IgD-negative memory B cell (primary cell): ENCODE results near the gene SMIM29. TPM values are rescaled to one million over a fixed set of nuclear protein-coding genes. Genes with fewer than 3 reads are reported as not detected.
"Not testable (repeated sequence)": the region's sequence is repeated elsewhere in the genome, so short reads cannot be mapped to it uniquely, and the experiment has no call there.

Experiments used
- H3K27ac Mint-ChIP-seq, 3 donors: one replicate each; pipeline ENCODE4 v1.8.0; 2020 to 2022; ENCODE audit warnings: mild to moderate bottlenecking in 3 of 3, mixed read lengths in 3 of 3, moderate library complexity in 1 of 3
- H3K27me3 Mint-ChIP-seq: one replicate; pipeline ENCODE4 v1.8.0; 2021; ENCODE audit warnings: mixed read lengths
- H3K36me3 Mint-ChIP-seq: one replicate; pipeline ENCODE4 v1.8.0; 2020; ENCODE audit warnings: mild to moderate bottlenecking, mixed read lengths
- H3K4me1 Mint-ChIP-seq, 3 donors: one replicate each; pipeline ENCODE4 v1.8.0; 2020 to 2022; ENCODE audit warnings: mixed read lengths in 3 of 3, mild to moderate bottlenecking in 1 of 3
- H3K4me3 Mint-ChIP-seq, 4 donors: one replicate each; pipeline ENCODE4 v1.8.0; 2020 to 2022; ENCODE audit warnings: mild to moderate bottlenecking in 4 of 4, mixed read lengths in 4 of 4, moderate library complexity in 3 of 4
- H3K9me3 Mint-ChIP-seq, 3 donors: one replicate each; pipeline ENCODE4 v1.8.0; 2020 to 2021; ENCODE audit warnings: mixed read lengths in 3 of 3, mild to moderate bottlenecking in 1 of 3
- polyA plus RNA-seq: library from polyadenylated mRNA; unstranded; fragments of 300-500 nt; fragmentation: Illumina TruSeq; gene quantifications from one replicate; pipeline ENCODE4 v1.2.3, GENCODE V29; 2021

Gene SMIM29
- polyA plus RNA-seq, 1 donor from 2014 or later = 66.2 TPM

DNA sequence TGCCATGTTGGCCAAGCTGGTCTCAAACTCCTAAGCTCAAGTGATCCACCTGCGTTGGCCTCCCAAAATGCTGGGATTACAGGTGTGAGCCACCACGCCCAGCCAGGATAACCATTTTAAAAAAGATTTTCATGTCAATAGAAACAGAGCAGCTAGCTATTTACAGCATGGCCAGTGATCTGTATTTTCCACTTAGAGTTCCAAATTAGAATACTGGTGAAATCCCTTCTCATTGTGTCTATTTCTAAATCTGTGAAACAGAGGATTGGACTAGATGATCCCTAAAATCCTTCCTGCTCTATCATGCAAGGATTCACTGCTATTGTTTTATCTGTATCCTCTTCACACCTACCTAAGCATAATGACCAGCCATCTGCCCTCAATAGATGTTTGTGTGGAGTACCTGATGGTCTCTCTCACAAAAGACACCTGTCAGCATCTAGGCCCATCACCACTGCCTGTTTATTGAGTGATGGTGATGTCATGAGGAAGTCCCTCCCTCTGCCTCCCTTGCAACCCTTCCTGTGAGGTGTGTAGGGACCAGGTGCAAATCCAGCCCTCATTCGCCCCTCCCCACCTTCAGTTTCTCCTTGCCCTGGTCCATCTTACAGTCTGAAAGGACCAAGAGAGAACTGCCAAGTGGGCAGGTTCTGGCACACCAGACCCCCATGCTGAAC is 26.5 kb upstream of the SMIM29 start:
- Mint-ChIP-seq H3K27ac (peak overlapping the region in 1 of 3 donors; percentile 88), H3K36me3 (peaks cover 2% of the 10 kb centered on the region), H3K27me3 (no peaks in the 10 kb centered on the region), H3K4me3 (no peak overlapping the region), H3K9me3 (no peaks in the 10 kb centered on the region), H3K4me1 (peaks cover 4 to 14% (median 6%) of the 10 kb centered on the region in 3 donors)

DNA sequence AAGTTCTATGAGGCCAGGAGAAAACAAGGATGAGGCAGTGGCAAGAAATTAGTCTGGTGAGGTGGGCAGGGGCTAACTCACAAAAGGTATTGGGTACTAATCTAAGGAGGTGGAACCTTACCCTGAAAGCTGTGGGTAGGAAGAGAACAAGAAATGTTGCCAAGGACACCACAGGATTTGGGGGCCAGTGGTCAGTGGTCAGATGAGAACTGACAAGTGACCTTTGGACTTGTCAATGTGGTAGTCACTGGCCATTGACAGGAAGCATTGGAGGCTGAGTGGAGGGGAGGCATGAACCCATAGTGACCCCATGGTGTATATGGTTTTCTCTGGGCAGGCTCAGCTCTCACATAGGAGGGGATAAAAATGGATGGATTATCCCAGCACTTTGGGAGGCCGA is 25.3 kb upstream of the SMIM29 start:
- Mint-ChIP-seq H3K27ac (no peak overlapping the region), H3K4me1 (peaks cover 4 to 12% (median 6%) of the 10 kb centered on the region in 3 donors), H3K36me3 (peaks cover 2% of the 10 kb centered on the region), H3K9me3 (no peaks in the 10 kb centered on the region), H3K4me3 (no peak overlapping the region), H3K27me3 (no peaks in the 10 kb centered on the region)

DNA sequence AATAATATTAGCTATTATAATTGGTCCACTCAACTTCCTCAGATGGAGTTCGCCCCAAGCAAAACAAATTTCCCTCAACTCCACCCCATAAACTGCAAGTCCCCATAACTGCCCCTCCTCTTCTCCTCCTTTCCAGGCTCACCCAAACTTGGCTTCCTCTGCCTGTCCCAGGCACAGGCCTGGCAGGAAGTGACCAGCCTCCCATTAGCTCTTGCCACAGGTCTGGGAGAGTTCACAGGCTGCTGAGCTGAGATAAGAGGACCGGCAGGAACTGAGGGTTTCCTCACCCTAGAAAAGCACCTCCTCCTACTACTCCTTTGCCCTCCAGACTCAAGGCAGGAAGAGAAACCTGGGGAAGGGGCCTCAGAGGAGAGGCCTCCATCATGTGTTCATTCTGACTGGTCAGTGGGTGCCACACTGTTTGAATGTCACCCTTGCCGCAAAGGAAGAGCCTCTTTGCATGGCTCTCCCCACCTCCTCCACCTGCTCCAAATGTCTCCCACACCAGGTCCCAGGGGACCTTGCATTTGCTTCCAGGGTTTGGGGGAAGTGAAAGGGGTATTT is 24.5 kb upstream of the SMIM29 start:
- Mint-ChIP-seq H3K36me3 (peaks cover 2% of the 10 kb centered on the region), H3K27me3 (no peaks in the 10 kb centered on the region), H3K9me3 (no peaks in the 10 kb centered on the region), H3K27ac (no peak overlapping the region), H3K4me3 (no peak overlapping the region), H3K4me1 (peaks cover 4 to 12% (median 6%) of the 10 kb centered on the region in 3 donors)

- Mint-ChIP-seq H3K27me3 (no peaks in the 10 kb centered on the region), H3K4me1 (peaks cover 2 to 12% (median 4%) of the 10 kb centered on the region in 3 donors), H3K27ac (no peak overlapping the region)
These were observed 23.5 kb upstream of the SMIM29 start for GRCh38 chr6:34272013-34272926.

DNA sequence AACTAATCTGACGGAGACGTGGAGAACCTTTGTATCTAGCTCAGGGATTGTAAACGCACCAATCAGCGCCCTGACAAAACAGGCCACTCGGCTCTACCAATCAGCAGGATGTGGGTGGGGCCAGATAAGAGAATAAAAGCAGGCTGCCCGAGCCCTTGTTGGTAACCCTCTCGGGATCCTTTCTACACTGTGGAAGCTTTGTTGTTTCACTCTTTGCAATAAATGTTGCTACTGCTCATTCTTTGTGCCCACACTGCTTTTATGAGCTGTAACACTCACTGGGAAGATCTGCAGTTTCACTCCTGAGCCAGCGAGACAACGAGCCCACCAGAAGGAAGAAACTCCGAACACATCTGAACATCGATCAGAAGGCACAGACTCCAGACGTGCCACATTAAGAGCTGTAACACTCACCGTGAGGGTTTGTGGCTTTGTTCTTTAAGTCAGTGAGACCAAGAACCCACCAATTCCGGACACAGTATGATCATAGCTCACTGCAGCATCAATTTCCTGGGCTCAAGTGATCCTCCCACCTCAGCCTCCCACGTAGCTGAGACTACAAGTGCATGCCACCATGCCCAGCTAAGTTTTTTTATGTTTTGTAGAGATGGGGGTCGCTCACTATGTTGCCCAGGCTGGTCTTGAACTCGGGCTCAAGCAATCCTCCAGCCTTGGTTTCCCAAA is 21.0 kb upstream of the SMIM29 start:
- H3K36me3 Mint-ChIP-seq, H3K4me3 Mint-ChIP-seq, H3K9me3 Mint-ChIP-seq, H3K4me1 Mint-ChIP-seq, H3K27me3 Mint-ChIP-seq, H3K27ac Mint-ChIP-seq: not testable (repeated sequence)

More at GRCh38 chr6:34272013-34272926, 23.5 kb upstream of the SMIM29 start:
- no peak overlapping the region for H3K4me3 Mint-ChIP-seq
- H3K9me3 Mint-ChIP-seq = no peaks in the 10 kb centered on the region
- H3K36me3 Mint-ChIP-seq = no peaks in the 10 kb centered on the region

GRCh38 chr6:34269132-34269531 is 20.3 kb upstream of the SMIM29 start:
- H3K36me3 Mint-ChIP-seq, H3K27ac Mint-ChIP-seq, H3K4me3 Mint-ChIP-seq, H3K27me3 Mint-ChIP-seq, H3K9me3 Mint-ChIP-seq, H3K4me1 Mint-ChIP-seq: not testable (repeated sequence)

GRCh38 chr6:34267746-34268145 is 18.9 kb upstream of the SMIM29 start:
- no peak overlapping the region for H3K27ac Mint-ChIP-seq
- H3K9me3 Mint-ChIP-seq = peaks cover 0 to 5% (median 0%) of the 10 kb centered on the region in 3 donors
- no peak overlapping the region for H3K4me3 Mint-ChIP-seq
- H3K36me3 Mint-ChIP-seq = peaks cover 2% of the 10 kb centered on the region
- H3K27me3 Mint-ChIP-seq = no peaks in the 10 kb centered on the region
- H3K4me1 Mint-ChIP-seq = peaks cover 0 to 3% (median 0%) of the 10 kb centered on the region in 3 donors

DNA sequence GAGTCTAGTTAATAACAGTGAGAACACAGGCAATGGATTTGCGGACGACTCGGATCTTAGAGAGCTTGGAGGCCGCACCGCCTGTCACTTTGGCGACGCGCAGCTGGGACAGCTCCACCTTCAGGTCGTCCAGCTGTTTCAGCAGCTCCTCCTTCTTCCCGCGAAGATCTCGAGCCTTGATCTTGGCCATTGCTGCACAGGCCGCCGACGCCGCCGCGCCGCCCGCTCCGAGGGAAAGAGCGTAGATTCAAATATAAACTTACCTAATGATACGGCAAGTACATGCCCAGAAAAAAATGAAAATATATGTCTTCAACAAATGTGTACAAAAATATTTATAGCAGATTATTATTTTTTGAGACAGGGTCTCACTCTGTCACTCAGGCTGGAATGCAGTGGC is 14.7 kb upstream of the SMIM29 start:
- not testable (repeated sequence) for H3K27me3 Mint-ChIP-seq, H3K9me3 Mint-ChIP-seq, H3K27ac Mint-ChIP-seq, H3K4me3 Mint-ChIP-seq, H3K36me3 Mint-ChIP-seq, H3K4me1 Mint-ChIP-seq

DNA sequence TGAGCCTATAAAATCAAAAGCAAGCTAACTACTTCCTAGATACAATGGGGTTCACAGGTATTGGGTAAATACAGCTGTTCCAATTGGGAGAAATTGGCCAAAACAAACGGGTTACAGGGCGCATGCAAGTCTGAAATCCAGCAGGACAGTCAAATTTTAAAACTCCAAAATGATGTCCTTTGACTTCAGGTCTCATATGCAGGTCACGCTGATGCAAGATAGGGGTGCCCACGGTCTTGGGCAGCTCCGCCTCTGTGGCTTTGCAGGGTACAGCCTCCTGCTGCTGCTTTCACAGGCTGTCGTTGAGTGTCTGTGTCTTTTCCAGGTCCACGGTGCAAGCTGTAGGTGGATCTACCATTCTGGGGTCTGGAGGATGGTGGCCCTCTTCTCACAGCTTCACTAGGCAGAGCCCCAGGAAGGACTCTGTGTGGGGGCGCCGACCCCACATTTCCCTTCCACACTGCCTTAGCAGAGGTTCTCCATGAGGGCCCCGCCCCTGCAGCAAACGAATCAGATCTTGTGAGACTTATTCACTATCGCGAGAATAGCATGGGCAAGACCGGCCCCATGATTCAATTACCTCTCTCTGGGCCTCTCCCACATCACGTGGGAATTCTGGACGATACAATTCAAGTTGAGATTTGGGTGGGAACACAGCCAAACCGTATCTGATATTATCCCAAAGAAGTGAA is 11.9 kb upstream of the SMIM29 start:
- Mint-ChIP-seq H3K36me3 (peaks cover 5% of the 10 kb centered on the region), H3K4me1 (no peaks in the 10 kb centered on the region), H3K27me3 (no peaks in the 10 kb centered on the region), H3K27ac (no peak overlapping the region), H3K9me3 (peaks cover 0 to 8% (median 0%) of the 10 kb centered on the region in 3 donors), H3K4me3 (no peak overlapping the region)

GRCh38 chr6:34259529-34260069 is 10.8 kb upstream of the SMIM29 start:
- peaks cover 5% of the 10 kb centered on the region for H3K36me3 Mint-ChIP-seq
- H3K4me3 Mint-ChIP-seq = no peak overlapping the region
- no peaks in the 10 kb centered on the region for H3K4me1 Mint-ChIP-seq
- H3K9me3 Mint-ChIP-seq = peaks cover 0 to 3% (median 0%) of the 10 kb centered on the region in 3 donors
- H3K27ac Mint-ChIP-seq = no peak overlapping the region
- no peaks in the 10 kb centered on the region for H3K27me3 Mint-ChIP-seq

DNA sequence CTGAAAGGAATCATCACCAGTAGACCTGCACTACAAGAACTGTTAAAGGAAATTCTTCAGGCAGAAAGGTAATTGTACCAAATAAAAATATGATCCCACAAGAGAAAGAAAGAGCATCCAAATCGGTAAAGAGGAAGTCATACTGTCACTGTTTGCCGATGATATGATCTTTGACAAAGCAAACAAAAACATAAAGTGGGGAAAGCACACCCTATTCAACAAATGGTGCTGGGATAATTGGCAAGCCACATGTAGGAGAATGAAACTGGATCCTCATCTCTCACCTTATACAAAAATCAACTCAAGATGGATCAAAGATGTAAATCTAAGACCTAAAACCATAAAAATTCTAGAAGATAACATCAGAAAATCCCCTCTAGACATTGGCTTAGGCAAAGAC is 3.6 kb upstream of the SMIM29 start:
- H3K27ac Mint-ChIP-seq, H3K36me3 Mint-ChIP-seq, H3K9me3 Mint-ChIP-seq, H3K27me3 Mint-ChIP-seq: not testable (repeated sequence)
- H3K4me3 Mint-ChIP-seq = peak overlapping the region in 1 of 4 donors; percentile 11
- H3K4me1 Mint-ChIP-seq = peaks cover 8 to 14% (median 9%) of the 10 kb centered on the region in 3 donors

DNA sequence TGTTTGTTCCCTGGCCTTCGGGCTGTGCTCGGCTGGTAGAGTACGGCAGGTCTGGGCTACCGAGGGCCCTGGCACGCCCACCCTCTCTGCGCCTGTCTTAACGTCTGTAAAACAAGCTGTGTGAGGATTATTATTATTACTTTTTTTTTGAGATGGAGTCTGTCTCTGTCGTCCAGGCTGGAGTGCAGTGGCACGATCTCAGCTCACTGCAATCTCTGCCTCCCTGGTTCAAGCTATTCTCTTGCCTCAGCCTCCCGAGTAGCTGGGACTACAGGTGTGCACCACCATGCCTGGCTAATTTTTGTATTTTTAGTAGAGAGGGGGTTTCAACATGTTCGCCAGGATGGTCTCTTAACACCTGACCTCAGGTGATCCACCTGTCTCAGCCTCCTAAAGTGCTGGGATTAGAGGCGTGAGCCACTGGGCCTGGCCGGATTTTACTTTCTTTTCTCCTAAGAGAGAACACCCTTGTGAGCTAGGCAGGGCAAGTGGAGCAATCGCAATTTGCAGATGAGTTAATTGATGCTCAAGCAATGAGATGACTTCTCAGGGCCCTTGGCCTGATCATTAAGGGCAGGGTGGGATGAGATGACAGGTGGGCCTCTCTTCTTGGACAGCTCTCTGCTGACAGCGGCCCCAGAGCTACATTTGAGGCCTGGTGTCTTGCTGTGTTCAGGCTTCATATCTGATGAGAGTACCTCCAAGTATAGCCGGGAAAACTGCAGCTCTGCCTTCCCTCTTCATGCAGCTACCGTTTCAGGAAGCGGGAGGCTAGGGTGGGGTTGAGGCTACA is 859 bp upstream of the SMIM29 start:
- Mint-ChIP-seq H3K4me3 (peak overlapping the region; percentile 96 to 99 (median 96)), H3K4me1 (peaks cover 13 to 19% (median 18%) of the 10 kb centered on the region in 3 donors), H3K9me3 (no peaks in the 10 kb centered on the region), H3K27me3 (no peaks in the 10 kb centered on the region), H3K27ac (peak overlapping the region; percentile 90 to 98 (median 97)), H3K36me3 (peaks cover 8% of the 10 kb centered on the region)

DNA sequence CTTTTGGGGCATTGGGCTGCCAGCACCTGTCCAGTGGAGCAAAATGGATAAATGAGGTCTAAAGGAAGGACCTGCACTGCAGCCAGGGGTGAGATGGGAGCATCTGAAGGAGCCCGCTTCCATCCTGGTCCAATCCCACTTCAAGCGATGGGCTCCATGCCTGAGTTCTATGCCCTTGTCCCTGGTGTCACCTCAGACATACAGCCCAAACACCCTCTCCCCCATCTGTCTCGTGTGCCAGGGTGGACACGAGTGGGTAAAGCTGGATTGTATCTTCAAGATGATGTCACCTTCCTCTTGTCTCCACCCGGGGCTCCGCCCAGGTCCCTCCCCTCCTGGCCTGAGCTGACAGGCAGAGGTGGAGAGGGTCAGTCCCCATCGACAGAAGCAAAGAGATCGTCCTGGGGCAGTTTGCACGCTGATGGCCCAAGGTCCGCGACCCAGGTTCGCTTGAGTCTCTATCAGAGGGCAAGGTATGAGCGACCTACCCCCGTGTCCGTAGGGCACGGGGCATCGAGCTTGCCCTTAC is 544 bp downstream of the SMIM29 start:
- peaks cover 13 to 25% (median 20%) of the 10 kb centered on the region in 3 donors for H3K4me1 Mint-ChIP-seq
- H3K9me3 Mint-ChIP-seq = no peaks in the 10 kb centered on the region
- peak overlapping the region; percentile 90 to 98 (median 97) for H3K27ac Mint-ChIP-seq
- H3K4me3 Mint-ChIP-seq = peak overlapping the region; percentile 96 to 99 (median 96)
- H3K36me3 Mint-ChIP-seq = peaks cover 6% of the 10 kb centered on the region
- no peaks in the 10 kb centered on the region for H3K27me3 Mint-ChIP-seq
